WTC11 (cell line): Measurements from ENCODE around the gene IMMP1L. TPM values are rescaled to one million over a fixed set of nuclear protein-coding genes. Genes with fewer than 3 reads are reported as not detected.
A peak's percentile ranks its signal among the peaks of the same experiment; 100 is the strongest.

Experiments used
- ATAC-seq: fragments of 200-7000 bp; cut with Tn5 transposase; 2 replicates; pipeline ENCODE4 v1.10.0; 2021; ENCODE audit warnings: mild to moderate bottlenecking, moderate library complexity
- CTCF ChIA-PET: fragments of 300-600 bp; sonication (Branson Sonifier 250); formaldehyde crosslinking; loops from one replicate; lab custom pipeline; 2021; ENCODE audit warnings: antibody characterized with exemption; lab: Charles Lee
- POLR2A ChIA-PET: fragments of 350-600 bp; sonication (Branson Sonifier 250); formaldehyde crosslinking; loops from one replicate; lab custom pipeline; 2021; ENCODE audit warnings: antibody characterized with exemption; lab: Charles Lee
- DNase-seq: peaks from one replicate; pipeline ENCODE4 v3.0.0; 2021; ENCODE audit warnings: low spot score
- H3K27ac Mint-ChIP-seq: 2 replicates; pipeline ENCODE4 v1.8.0; 2021; ENCODE audit warnings: mixed read lengths
- H3K27me3 Mint-ChIP-seq: 2 replicates; pipeline ENCODE4 v1.8.0; 2021; ENCODE audit warnings: low read depth, mild to moderate bottlenecking, moderate library complexity, mixed read lengths
- H3K36me3 Mint-ChIP-seq: 2 replicates; pipeline ENCODE4 v1.8.0; 2021; ENCODE audit warnings: mixed read lengths
- H3K4me1 Mint-ChIP-seq: 2 replicates; pipeline ENCODE4 v1.8.0; 2022; ENCODE audit warnings: mixed read lengths
- H3K4me3 Mint-ChIP-seq: 2 replicates; pipeline ENCODE4 v1.8.0; 2021; ENCODE audit warnings: mild to moderate bottlenecking, moderate library complexity, mixed read lengths
- H3K9me3 Mint-ChIP-seq: 2 replicates; pipeline ENCODE4 v1.8.0; 2021; ENCODE audit warnings: mixed read lengths
- CDX4 ChIP-seq: fragments of 250-450 bp; sonication (Bioruptor Pico); IDR thresholded peaks from 2 replicates; pipeline ENCODE4 v1.9.0; 2021; ENCODE audit warnings: moderate library complexity, mild to moderate bottlenecking, inconsistent platforms, borderline replicate concordance
- CREM ChIP-seq: sonication (generic); formaldehyde crosslinking; IDR thresholded peaks from 2 replicates; pipeline ENCODE4 v1.8.1; 2022; ENCODE audit warnings: mild to moderate bottlenecking, missing genetic modification reagents, moderate library complexity
- CTCF ChIP-seq: fragments of 200-600 bp; IDR thresholded peaks from 2 replicates; pipeline ENCODE4 v1.8.0; 2022; ENCODE audit warnings: antibody characterized with exemption
- ERG ChIP-seq: fragments of 250-450 bp; sonication (Bioruptor Pico); IDR thresholded peaks from 2 replicates; pipeline ENCODE4 v1.8.0; 2021; ENCODE audit warnings: mild to moderate bottlenecking
- FOXK1 ChIP-seq: sonication (generic); formaldehyde crosslinking; IDR thresholded peaks from 2 replicates; pipeline ENCODE4 v1.8.0; 2022; ENCODE audit warnings: mild to moderate bottlenecking, moderate library complexity, missing genetic modification reagents
- FOXP1 ChIP-seq: sonication (generic); formaldehyde crosslinking; IDR thresholded peaks from 2 replicates; pipeline ENCODE4 v1.8.0; 2022; ENCODE audit warnings: missing genetic modification reagents, mild to moderate bottlenecking, moderate library complexity, borderline replicate concordance
- GABPB1 ChIP-seq: sonication (generic); formaldehyde crosslinking; IDR thresholded peaks from 2 replicates; pipeline ENCODE4 v1.8.1; 2023; ENCODE audit warnings: mild to moderate bottlenecking, missing genetic modification reagents
- GTF2I ChIP-seq: fragments of 250-450 bp; sonication (Bioruptor Pico); conservative IDR thresholded peaks from 2 replicates; pipeline ENCODE4 v1.4.0; 2021; ENCODE audit warnings: mild to moderate bottlenecking
- IRF1 ChIP-seq: sonication (generic); formaldehyde crosslinking; IDR thresholded peaks from 2 replicates; pipeline ENCODE4 v1.8.0; 2023; ENCODE audit warnings: missing genetic modification reagents
- KAT7 ChIP-seq: sonication (generic); formaldehyde crosslinking; IDR thresholded peaks from 2 replicates; pipeline ENCODE4 v1.8.1; 2023; ENCODE audit warnings: missing genetic modification reagents, mild to moderate bottlenecking, borderline replicate concordance
- MYBL2 ChIP-seq: sonication (generic); formaldehyde crosslinking; IDR thresholded peaks from 2 replicates; pipeline ENCODE4 v1.8.1; 2023; ENCODE audit warnings: mild to moderate bottlenecking, moderate library complexity, missing genetic modification reagents
- NR1H2 ChIP-seq: sonication (generic); formaldehyde crosslinking; IDR thresholded peaks from 2 replicates; pipeline ENCODE4 v1.9.0; 2021; ENCODE audit warnings: mild to moderate bottlenecking, moderate library complexity, missing genetic modification reagents
- NR2C2 ChIP-seq: sonication (generic); formaldehyde crosslinking; IDR thresholded peaks from 2 replicates; pipeline ENCODE4 v1.8.0; 2022; ENCODE audit warnings: mild to moderate bottlenecking, missing genetic modification reagents
- SMAD4 ChIP-seq: sonication (generic); formaldehyde crosslinking; IDR thresholded peaks from 2 replicates; pipeline ENCODE4 v1.8.0; 2022; ENCODE audit warnings: mild to moderate bottlenecking, missing genetic modification reagents
- STAT6 ChIP-seq: sonication (generic); formaldehyde crosslinking; conservative IDR thresholded peaks from 2 replicates; pipeline ENCODE4 v1.8.1; 2023; ENCODE audit warnings: mild to moderate bottlenecking, low read depth, missing genetic modification reagents, moderate library complexity
- TCF7 ChIP-seq: sonication (generic); formaldehyde crosslinking; IDR thresholded peaks from 2 replicates; pipeline ENCODE4 v1.8.0; 2022; ENCODE audit warnings: mild to moderate bottlenecking, low read depth, missing genetic modification reagents, moderate library complexity
- TEAD1 ChIP-seq: sonication (generic); formaldehyde crosslinking; IDR thresholded peaks from 2 replicates; pipeline ENCODE4 v1.8.0; 2022; ENCODE audit warnings: mild to moderate bottlenecking, missing genetic modification reagents
- ZNF317 ChIP-seq: sonication (generic); formaldehyde crosslinking; IDR thresholded peaks from 2 replicates; pipeline ENCODE4 v1.8.1; 2023; ENCODE audit warnings: low read depth, mild to moderate bottlenecking, moderate library complexity, missing genetic modification reagents, borderline replicate concordance
- ZNF416 ChIP-seq: fragments of 250-450 bp; sonication (Bioruptor Pico); IDR thresholded peaks from 2 replicates; pipeline ENCODE4 v1.9.0; 2021; ENCODE audit warnings: mild to moderate bottlenecking, inconsistent platforms
- ZNF671 ChIP-seq: fragments of 250-450 bp; sonication (Bioruptor Pico); IDR thresholded peaks from 2 replicates; pipeline ENCODE4 v1.8.0; 2021; ENCODE audit warnings: mild to moderate bottlenecking
- total RNA-seq: library from RNA; stranded (reverse); gene quantifications from 3 replicates; pipeline ENCODE4 v1.2.3, GENCODE V29; 2021
- TF ChIP-seq, protein P1 (sequence below): sonication (generic); formaldehyde crosslinking; IDR thresholded peaks from 2 replicates; pipeline ENCODE4 v1.8.1; 2022; ENCODE audit warnings: mild to moderate bottlenecking, moderate library complexity, missing genetic modification reagents
- TF ChIP-seq, protein P2 (sequence below): sonication (generic); formaldehyde crosslinking; IDR thresholded peaks from 2 replicates; pipeline ENCODE4 v1.8.0; 2022; ENCODE audit warnings: mild to moderate bottlenecking, missing genetic modification reagents
- TF ChIP-seq, protein P3 (sequence below): sonication (generic); formaldehyde crosslinking; IDR thresholded peaks from 2 replicates; pipeline ENCODE4 v1.8.1; 2022; ENCODE audit warnings: missing genetic modification reagents, borderline replicate concordance

The IMMP1L gene
- total RNA-seq, 1 experiment from 2014 or later = 29.6 TPM

- H3K9me3 Mint-ChIP-seq = peaks cover 13% of the 10 kb centered on the region
- CTCF ChIA-PET = no interaction called here
- no peak for TF ChIP-seq CTCF
- no peak for TF ChIP-seq MYBL2
- TF ChIP-seq TEAD1 (CRISPR knock-in tag) = no peak
- no peak for TF ChIP-seq ZNF416
- TF ChIP-seq IRF1 = no peak
- TF ChIP-seq, protein P1, sequence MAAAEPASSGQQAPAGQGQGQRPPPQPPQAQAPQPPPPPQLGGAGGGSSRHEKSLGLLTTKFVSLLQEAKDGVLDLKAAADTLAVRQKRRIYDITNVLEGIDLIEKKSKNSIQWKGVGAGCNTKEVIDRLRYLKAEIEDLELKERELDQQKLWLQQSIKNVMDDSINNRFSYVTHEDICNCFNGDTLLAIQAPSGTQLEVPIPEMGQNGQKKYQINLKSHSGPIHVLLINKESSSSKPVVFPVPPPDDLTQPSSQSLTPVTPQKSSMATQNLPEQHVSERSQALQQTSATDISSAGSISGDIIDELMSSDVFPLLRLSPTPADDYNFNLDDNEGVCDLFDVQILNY (CRISPR knock-in tag) = no peak
- no peak for TF ChIP-seq KAT7 (CRISPR knock-in tag)
- H3K4me3 Mint-ChIP-seq = no peak overlapping the region
- POLR2A ChIA-PET = no interaction called here
- H3K36me3 Mint-ChIP-seq = peaks cover 15% of the 10 kb centered on the region
- H3K27ac Mint-ChIP-seq = no peak overlapping the region
- ATAC-seq (peak; percentile 25), DNase-seq (no peak)
- no peaks in the 10 kb centered on the region for H3K27me3 Mint-ChIP-seq
- H3K4me1 Mint-ChIP-seq = peaks cover 53% of the 10 kb centered on the region
These were observed 94.0 kb downstream of the IMMP1L start for GRCh38 chr11:31415435-31415834.

DNA sequence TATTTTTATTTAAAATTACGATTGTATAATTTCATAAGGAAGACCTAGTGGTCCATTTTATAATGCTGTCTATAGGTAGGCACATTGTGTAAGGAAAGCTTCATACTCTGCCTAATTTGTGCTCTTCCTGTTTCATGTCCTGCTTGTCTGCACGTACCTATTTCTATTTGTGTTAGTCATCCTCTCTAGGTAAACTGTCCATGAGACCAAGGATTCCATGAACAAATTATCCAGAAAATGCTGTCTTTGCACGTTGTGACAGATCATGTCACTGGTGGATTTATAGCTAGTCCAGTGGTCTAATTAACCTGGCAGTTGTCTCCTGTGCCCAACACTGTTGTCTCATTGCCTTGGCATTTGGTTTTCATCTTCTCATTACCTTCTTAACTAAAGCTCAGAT lies 95.1 kb downstream of the IMMP1L start:
- Mint-ChIP-seq H3K36me3 (peaks cover 18% of the 10 kb centered on the region), H3K27ac (no peak overlapping the region), H3K4me1 (peaks cover 42% of the 10 kb centered on the region), H3K4me3 (no peak overlapping the region), H3K9me3 (peaks cover 16% of the 10 kb centered on the region), H3K27me3 (no peaks in the 10 kb centered on the region)
- CTCF ChIA-PET = no interaction called here
- ATAC-seq (no peak), DNase-seq (no peak)
- no peak for TF ChIP-seq CDX4 (CRISPR knock-in tag)
- no peak for TF ChIP-seq ZNF317 (CRISPR knock-in tag)
- TF ChIP-seq ZNF671 (CRISPR knock-in tag) = no peak
- TF ChIP-seq, protein P2, sequence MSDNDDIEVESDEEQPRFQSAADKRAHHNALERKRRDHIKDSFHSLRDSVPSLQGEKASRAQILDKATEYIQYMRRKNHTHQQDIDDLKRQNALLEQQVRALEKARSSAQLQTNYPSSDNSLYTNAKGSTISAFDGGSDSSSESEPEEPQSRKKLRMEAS (CRISPR knock-in tag) = no peak
- TF ChIP-seq FOXK1 = no peak
- TF ChIP-seq TEAD1 (CRISPR knock-in tag) = no peak
- TF ChIP-seq GABPB1 (CRISPR knock-in tag) = no peak
- no peak for TF ChIP-seq MYBL2
- no peak for TF ChIP-seq FOXP1 (CRISPR knock-in tag)
- POLR2A ChIA-PET = no interaction called here

DNA sequence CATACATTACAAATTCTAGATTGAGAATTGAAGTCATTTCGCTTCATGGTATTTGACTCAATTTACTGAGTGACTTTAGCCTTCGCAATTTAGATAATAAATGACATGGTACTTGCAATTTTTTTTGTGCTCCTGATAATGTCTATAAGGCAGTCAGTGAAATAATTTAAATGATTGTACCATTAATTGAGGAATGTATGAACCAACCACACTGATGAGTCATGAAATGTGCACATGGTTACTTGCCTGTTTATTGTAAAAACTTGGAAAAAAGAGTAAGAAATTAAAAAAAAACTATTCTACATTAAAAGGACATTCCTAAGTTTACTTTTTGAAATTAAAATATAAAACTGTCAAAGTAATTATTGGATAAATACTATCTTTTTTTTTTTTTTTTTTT lies 96.5 kb downstream of the IMMP1L start:
- POLR2A ChIA-PET = no interaction called here
- no peak for DNase-seq
- H3K4me1 Mint-ChIP-seq = peaks cover 29% of the 10 kb centered on the region
- no peak overlapping the region for H3K27ac Mint-ChIP-seq
- H3K9me3 Mint-ChIP-seq = peaks cover 16% of the 10 kb centered on the region
- no peak overlapping the region for H3K4me3 Mint-ChIP-seq
- no peak for ATAC-seq
- no peaks in the 10 kb centered on the region for H3K27me3 Mint-ChIP-seq
- CTCF ChIA-PET = no interaction called here
- H3K36me3 Mint-ChIP-seq = peaks cover 18% of the 10 kb centered on the region
- TF ChIP-seq MYBL2 (no peak), ERG (CRISPR knock-in tag) (no peak), CREM (no peak), GTF2I (CRISPR knock-in tag) (no peak), SMAD4 (no peak), TCF7 (CRISPR knock-in tag) (no peak), STAT6 (CRISPR knock-in tag) (no peak), KAT7 (CRISPR knock-in tag) (no peak), NR1H2 (CRISPR knock-in tag) (no peak), NR2C2 (no peak)
- TF ChIP-seq, protein P3, sequence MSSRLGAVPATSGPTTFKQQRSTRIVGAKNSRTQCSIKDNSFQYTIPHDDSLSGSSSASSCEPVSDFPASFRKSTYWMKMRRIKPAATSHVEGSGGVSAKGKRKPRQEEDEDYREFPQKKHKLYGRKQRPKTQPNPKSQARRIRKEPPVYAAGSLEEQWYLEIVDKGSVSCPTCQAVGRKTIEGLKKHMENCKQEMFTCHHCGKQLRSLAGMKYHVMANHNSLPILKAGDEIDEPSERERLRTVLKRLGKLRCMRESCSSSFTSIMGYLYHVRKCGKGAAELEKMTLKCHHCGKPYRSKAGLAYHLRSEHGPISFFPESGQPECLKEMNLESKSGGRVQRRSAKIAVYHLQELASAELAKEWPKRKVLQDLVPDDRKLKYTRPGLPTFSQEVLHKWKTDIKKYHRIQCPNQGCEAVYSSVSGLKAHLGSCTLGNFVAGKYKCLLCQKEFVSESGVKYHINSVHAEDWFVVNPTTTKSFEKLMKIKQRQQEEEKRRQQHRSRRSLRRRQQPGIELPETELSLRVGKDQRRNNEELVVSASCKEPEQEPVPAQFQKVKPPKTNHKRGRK (CRISPR knock-in tag) = no peak
